Activated CD4-positive, alpha-beta memory T cell treated with anti-CD3 and anti-CD28 coated beads for 36 hours (primary cell): ENCODE measurements around the gene BTNL2. TPM values are rescaled to one million over a fixed set of nuclear protein-coding genes. Genes with fewer than 3 reads are reported as not detected.

Source experiments
- CTCF ChIA-PET: fragments of 350-600 bp; sonication (Branson Sonifier 250); formaldehyde crosslinking; loops from one replicate; lab custom pipeline; 2021; ENCODE audit warnings: antibody characterized with exemption, inconsistent platforms; lab: Charles Lee
- POLR2A ChIA-PET: fragments of 350-600 bp; sonication (Branson Sonifier 250); formaldehyde crosslinking; loops from one replicate; lab custom pipeline; 2021; ENCODE audit warnings: antibody characterized with exemption; lab: Charles Lee
- DNase-seq: peaks from one replicate; pipeline ENCODE4 v3.0.0-alpha.2; 2020
- H3K27ac Mint-ChIP-seq: one replicate; pipeline ENCODE4 v1.8.0; 2021; ENCODE audit warnings: mixed read lengths
- H3K27me3 Mint-ChIP-seq: one replicate; pipeline ENCODE4 v1.8.0; 2021; ENCODE audit warnings: mixed read lengths
- H3K36me3 Mint-ChIP-seq: one replicate; pipeline ENCODE4 v1.8.0; 2021; ENCODE audit warnings: mixed read lengths
- H3K4me1 Mint-ChIP-seq: one replicate; pipeline ENCODE4 v1.8.0; 2021; ENCODE audit warnings: low read depth, mixed read lengths
- H3K4me3 Mint-ChIP-seq: one replicate; pipeline ENCODE4 v1.8.0; 2021; ENCODE audit warnings: mild to moderate bottlenecking, mixed read lengths
- H3K9me3 Mint-ChIP-seq: one replicate; pipeline ENCODE4 v1.8.0; 2021; ENCODE audit warnings: mixed read lengths
- intact Hi-C: fragments of 100-400 bp; cut with micrococcal nuclease; formaldehyde crosslinking; loops from one replicate; pipeline ENCODE4 v1.15.1; 2023
- total RNA-seq, 2 experiments: library from RNA; stranded (reverse); gene quantifications; one replicate each; pipeline ENCODE4 v1.2.3, GENCODE V29; 2021

The BTNL2 gene
- total RNA-seq, 2 experiments from 2014 or later = not detected

DNA sequence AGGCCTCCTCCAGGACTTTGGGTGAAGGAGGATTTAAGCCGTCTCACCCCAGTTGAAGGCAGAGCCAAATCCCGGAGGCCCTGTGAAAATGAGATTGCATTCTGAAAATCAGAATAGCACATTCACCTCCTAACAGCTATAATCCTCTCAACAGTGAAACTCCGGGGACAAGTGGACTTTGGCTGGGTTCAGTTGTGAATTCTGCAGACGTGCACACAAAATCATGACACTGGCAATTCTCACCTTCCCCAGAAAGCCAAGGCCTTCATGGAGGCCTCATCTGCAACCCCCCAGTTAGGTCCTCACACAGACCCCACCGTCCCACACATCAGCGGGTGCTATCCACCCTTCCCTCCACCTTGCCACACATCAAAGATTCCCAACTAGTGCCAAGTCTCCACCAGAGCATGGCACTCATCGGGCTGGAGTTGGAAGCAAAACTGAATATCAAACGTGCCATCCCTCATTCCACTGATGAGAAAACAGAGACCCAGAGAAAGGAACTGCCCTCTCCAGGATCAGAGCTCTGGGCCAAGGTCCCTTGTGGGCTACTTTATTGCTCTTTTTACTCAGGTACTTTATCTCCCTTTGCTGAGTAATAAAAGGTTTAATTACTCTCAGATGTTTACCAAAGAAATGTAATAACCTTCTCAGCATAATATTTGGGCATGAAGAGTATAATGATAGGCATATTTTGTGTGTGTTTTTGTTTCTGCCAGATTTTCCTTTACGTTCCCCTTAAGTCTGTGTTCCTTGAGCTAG, 4.8 kb upstream of the BTNL2 start:
- Mint-ChIP-seq H3K4me3 (no peak overlapping the region), H3K9me3 (no peaks in the 10 kb centered on the region), H3K27me3 (peaks cover 44% of the 10 kb centered on the region), H3K36me3 (no peaks in the 10 kb centered on the region), H3K4me1 (peaks cover 10% of the 10 kb centered on the region), H3K27ac (no peak overlapping the region)
- intact Hi-C loops = loop anchor here (2.0 to 5.0 kb wide), 2 partner anchors 169 to 281 kb away; no protein-coding TSS in a partner anchor
- ChIA-PET POLR2A (no interaction called here), CTCF (interaction anchor here (0.7 to 8.9 kb wide), 5 partner anchors 10 to 382 kb away, joined by 3 to 112 read pairs (median 10); no protein-coding TSS in a partner anchor)
- no peak for DNase-seq

DNA sequence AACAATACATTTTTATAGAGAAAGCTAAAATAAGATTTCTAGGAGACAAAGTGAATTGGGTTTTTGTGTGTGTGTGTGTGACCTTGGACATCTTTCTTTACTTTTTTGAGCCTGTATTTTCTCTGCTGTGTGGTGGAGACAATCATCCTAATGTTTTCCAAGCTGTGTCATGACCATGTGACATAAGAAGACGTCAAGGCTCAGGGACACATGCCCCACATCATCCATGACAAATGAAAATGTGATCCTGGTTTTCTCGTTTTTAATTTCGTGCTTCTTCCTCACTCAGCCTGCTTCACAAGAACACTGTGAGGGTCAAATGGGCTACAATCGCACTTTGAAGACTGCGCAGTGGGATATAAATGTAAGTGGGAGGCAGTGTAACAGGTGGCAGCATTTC, 3.9 kb upstream of the BTNL2 start:
- ChIA-PET CTCF (interaction anchor here (0.7 to 8.9 kb wide), 5 partner anchors 9 to 376 kb away, joined by 3 to 112 read pairs (median 3); no protein-coding TSS in a partner anchor), POLR2A (no interaction called here)
- H3K4me3 Mint-ChIP-seq = no peak overlapping the region
- H3K4me1 Mint-ChIP-seq = peaks cover 10% of the 10 kb centered on the region
- no peak for DNase-seq
- H3K36me3 Mint-ChIP-seq = no peaks in the 10 kb centered on the region
- H3K9me3 Mint-ChIP-seq = no peaks in the 10 kb centered on the region
- intact Hi-C loops = loop anchor here (5.0 kb wide), 1 partner anchor 169 kb away; no protein-coding TSS in a partner anchor
- no peak overlapping the region for H3K27ac Mint-ChIP-seq
- H3K27me3 Mint-ChIP-seq = peaks cover 42% of the 10 kb centered on the region

DNA sequence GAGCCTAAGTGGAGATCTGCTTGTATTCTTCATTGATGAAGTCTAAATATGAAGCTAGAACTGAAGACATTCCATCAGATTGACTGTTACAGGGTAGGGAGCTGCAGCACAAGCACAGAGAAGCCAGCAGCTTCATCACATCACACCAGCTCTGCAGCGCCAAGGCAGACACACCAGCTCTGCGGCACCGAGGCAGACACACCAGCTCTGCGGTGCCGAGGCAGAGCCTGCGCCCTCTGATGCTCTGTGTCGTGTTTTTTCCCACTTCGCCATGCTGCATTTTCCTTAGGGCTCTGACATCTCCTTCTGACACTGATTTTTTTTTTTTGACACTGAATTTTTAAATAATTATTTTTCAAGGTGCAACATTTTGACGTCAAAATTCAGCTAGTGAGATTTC, 784 bp downstream of the BTNL2 start:
- intact Hi-C loops = no loop called here
- Mint-ChIP-seq H3K9me3 (no peaks in the 10 kb centered on the region), H3K4me1 (no peaks in the 10 kb centered on the region), H3K27ac (no peak overlapping the region), H3K27me3 (peaks cover 31% of the 10 kb centered on the region), H3K4me3 (no peak overlapping the region), H3K36me3 (no peaks in the 10 kb centered on the region)
- CTCF ChIA-PET = interaction anchor here (0.7 to 2.2 kb wide), 4 partner anchors 9 to 380 kb away, joined by 3 to 6 read pairs (median 4); no protein-coding TSS in a partner anchor
- POLR2A ChIA-PET = no interaction called here
- DNase-seq = no peak

DNA sequence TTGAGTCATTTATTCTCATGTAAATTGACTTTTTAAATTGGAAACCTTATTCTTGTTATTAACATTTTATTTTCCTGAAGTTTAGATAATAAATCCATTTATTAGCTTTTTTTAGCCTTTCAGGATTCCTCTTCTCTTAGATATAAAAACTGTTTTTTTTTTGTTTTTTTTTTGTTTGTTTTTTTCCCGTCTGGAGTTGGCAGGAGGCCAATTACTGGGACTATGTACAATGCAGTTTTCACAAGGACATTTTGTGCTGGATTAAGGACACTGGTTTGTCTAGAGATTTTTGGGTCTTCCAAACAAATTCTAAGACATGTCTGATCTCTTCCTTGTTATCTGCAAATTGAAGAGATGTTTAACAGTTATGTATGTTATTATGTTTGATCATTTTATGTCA, 1.3 kb downstream of the BTNL2 start:
- DNase-seq = no peak
- Mint-ChIP-seq H3K36me3 (no peaks in the 10 kb centered on the region), H3K9me3 (no peaks in the 10 kb centered on the region), H3K27me3 (peaks cover 27% of the 10 kb centered on the region), H3K4me3 (no peak overlapping the region), H3K4me1 (no peaks in the 10 kb centered on the region), H3K27ac (no peak overlapping the region)
- intact Hi-C loops = no loop called here
- POLR2A ChIA-PET = no interaction called here
- CTCF ChIA-PET = interaction anchor here (1.1 to 2.2 kb wide), 2 partner anchors 160 to 295 kb away, joined by 6 read pairs; no protein-coding TSS in a partner anchor

DNA sequence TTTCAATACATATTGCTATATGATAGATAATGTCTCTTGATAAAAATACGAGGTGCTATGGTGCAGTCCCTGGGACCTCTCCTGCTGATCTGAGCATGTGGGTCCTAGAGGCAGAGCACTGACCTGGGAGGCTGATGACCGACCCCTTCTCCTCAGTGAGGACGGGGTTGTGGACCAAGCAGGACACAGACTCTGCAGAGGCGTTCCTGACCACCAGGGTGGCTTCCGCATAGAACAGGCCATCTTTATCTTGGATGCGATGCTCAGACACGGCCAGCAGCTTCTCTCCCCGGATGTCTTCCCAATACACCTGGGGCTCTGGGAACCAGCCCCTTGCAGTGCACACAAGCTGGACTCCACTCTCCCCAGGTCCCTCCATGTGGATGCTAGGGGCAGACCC, 4.2 kb downstream of the BTNL2 start:
- Mint-ChIP-seq H3K27ac (no peak overlapping the region), H3K4me3 (no peak overlapping the region), H3K36me3 (no peaks in the 10 kb centered on the region), H3K4me1 (no peaks in the 10 kb centered on the region), H3K27me3 (peaks cover 33% of the 10 kb centered on the region), H3K9me3 (no peaks in the 10 kb centered on the region)
- DNase-seq = no peak
- ChIA-PET POLR2A (no interaction called here), CTCF (interaction anchor here (4.5 kb wide), 1 partner anchor 11 kb away, joined by 15 read pairs; no protein-coding TSS in a partner anchor)
- intact Hi-C loops = no loop called here

DNA sequence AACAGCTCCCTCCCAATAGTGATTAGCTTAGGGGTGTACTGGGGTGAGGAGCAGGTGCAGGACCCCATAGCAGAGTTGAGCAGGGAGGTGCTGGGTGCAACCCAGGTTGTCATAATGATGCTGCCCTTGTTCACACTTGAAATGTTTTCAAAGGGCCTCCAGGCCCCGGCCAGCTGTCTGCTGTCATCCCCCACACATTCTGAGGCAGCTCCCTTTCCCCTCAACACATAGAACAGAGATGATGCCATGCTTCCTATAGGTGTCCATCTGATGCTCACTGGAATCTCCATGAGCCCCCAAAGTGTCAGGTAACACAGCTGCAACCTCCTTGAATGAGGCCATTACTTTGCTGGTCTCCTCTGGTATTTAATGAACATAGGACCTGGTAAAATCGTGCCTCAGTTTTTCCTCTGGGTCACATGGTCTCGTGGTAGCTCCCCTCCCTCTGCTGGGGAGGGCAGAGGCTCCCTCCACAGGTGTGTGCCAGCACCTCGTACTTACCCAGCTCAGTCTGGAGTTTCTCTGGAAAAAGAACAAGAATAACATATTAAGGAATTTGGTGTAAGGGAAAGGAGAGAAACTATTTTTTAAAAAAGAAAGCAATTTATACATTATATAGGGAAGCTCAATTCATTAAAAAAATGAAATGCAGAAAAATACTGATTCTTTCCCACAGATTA, 5.6 kb downstream of the BTNL2 start:
- no peaks in the 10 kb centered on the region for H3K36me3 Mint-ChIP-seq
- no peak overlapping the region for H3K4me3 Mint-ChIP-seq
- no peaks in the 10 kb centered on the region for H3K9me3 Mint-ChIP-seq
- peaks cover 29% of the 10 kb centered on the region for H3K27me3 Mint-ChIP-seq
- intact Hi-C loops = no loop called here
- H3K27ac Mint-ChIP-seq = no peak overlapping the region
- POLR2A ChIA-PET = no interaction called here
- CTCF ChIA-PET = interaction anchor here (0.6 to 4.5 kb wide), 6 partner anchors 10 to 552 kb away, joined by 3 to 15 read pairs (median 3); partner anchors contain the start of gene HLA-DMA
- no peak for DNase-seq
- peaks cover 6% of the 10 kb centered on the region for H3K4me1 Mint-ChIP-seq

DNA sequence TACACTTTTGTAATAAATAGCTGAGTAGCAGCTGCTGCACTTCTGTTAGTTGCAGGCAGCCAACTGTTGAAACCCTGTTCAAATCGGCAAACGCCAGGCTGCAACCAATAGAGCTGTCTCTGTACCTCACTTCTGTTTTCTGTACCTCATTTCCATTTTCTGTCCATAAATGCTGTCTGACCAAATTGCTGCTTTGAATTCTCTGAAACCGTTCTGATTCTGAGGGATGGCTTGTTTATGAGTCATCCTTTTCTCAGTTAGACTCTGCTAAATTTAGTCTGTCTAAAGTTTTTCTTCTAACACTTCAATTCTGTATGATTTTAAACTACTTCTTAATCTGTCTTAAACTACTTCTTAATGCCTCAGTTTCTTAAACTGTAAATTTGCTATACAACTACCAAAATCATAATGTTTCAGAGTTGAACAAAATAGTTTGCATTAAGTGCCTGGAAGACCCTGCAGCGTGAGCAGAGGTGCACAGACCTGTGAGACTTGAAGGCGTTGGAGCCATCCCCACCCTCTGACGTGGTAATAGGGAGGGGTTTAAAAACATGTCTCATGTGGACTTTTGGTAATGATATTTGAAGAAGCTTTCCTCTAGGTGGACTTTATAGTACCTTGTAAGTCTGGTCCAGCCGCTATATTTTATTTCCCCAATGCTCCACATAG, 9.6 kb downstream of the BTNL2 start:
- Mint-ChIP-seq H3K4me3 (no peak overlapping the region), H3K9me3 (no peaks in the 10 kb centered on the region), H3K36me3 (no peaks in the 10 kb centered on the region), H3K27ac (peak overlapping the region; percentile 74), H3K4me1 (peaks cover 6% of the 10 kb centered on the region), H3K27me3 (peaks cover 21% of the 10 kb centered on the region)
- peak; percentile 24 for DNase-seq
- CTCF ChIA-PET = interaction anchor here (1.3 to 2.4 kb wide), 2 partner anchors 10 to 17 kb away, joined by 4 to 11 read pairs; no protein-coding TSS in a partner anchor
- POLR2A ChIA-PET = no interaction called here
- intact Hi-C loops = loop anchor here (10.0 kb wide), 1 partner anchor 143 kb away; no protein-coding TSS in a partner anchor

DNA sequence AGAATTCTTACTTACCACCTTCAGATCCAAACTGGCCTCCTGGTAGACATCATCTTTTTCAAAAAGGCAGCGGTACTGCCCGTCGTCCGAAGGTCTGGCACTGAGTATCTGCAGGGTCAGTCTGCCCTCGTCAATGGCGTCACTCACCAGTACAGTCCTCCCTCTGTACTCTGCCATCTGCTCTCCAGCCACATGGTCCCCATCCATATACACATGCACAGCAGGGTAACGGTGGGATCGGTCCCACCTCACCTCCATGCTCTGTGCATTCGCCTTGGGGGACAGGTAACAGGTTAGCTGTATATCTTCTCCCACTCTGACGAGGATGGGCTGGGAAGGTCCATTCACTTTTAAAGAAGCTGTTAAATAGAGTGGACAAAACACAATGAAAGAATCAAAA, 11.0 kb downstream of the BTNL2 start:
- H3K4me3 Mint-ChIP-seq = no peak overlapping the region
- ChIA-PET POLR2A (no interaction called here), CTCF (interaction anchor here (1.3 kb wide), 1 partner anchor 8 kb away, joined by 4 read pairs; no protein-coding TSS in a partner anchor)
- H3K36me3 Mint-ChIP-seq = no peaks in the 10 kb centered on the region
- intact Hi-C loops = loop anchor here (10.0 kb wide), 1 partner anchor 141 kb away; no protein-coding TSS in a partner anchor
- no peaks in the 10 kb centered on the region for H3K9me3 Mint-ChIP-seq
- no peak for DNase-seq
- no peak overlapping the region for H3K27ac Mint-ChIP-seq
- H3K4me1 Mint-ChIP-seq = peaks cover 6% of the 10 kb centered on the region
- H3K27me3 Mint-ChIP-seq = peaks cover 18% of the 10 kb centered on the region

DNA sequence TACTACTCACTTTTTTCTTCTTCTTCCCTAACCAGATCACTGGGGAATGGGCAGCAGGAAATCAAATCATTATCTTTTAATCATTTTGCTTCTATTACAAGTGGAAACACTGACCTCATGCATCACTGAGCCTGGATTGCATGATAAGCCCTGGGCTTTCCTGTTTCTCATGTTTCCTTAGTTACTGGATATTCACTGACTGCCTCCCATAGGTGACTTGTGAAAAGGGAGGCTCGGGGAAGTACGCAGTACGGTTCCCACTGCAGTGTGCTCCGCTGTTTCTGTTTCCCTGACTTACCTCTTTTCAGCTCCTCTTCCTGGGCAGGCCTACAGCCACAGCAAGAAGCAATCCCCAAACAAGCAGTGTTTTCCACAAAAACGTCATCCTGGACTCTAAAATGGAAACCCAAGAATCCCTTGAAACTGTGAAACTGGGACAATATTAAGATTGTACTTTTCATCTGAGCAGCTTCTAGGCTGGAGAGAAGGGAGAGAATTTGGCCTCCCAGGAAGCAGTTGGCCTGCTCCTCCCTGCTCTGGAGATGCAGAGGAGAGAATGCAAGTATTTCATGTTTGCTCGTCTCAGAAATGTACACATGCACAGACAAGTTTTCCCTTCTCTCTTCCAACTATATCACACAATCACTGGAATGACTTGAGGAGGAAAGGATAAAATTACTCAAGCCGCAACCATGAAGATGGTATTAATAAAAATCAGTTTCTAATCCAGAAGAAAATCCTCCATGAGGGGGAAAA, 13.1 kb downstream of the BTNL2 start:
- no peaks in the 10 kb centered on the region for H3K9me3 Mint-ChIP-seq
- POLR2A ChIA-PET = no interaction called here
- intact Hi-C loops = loop anchor here (10.0 kb wide), 1 partner anchor 139 kb away; no protein-coding TSS in a partner anchor
- no peak overlapping the region for H3K4me3 Mint-ChIP-seq
- peaks cover 6% of the 10 kb centered on the region for H3K4me1 Mint-ChIP-seq
- CTCF ChIA-PET = interaction anchor here (1.1 kb wide), 1 partner anchor 20 kb away, joined by 3 read pairs; no protein-coding TSS in a partner anchor
- peaks cover 19% of the 10 kb centered on the region for H3K27me3 Mint-ChIP-seq
- no peaks in the 10 kb centered on the region for H3K36me3 Mint-ChIP-seq
- DNase-seq = no peak
- H3K27ac Mint-ChIP-seq = no peak overlapping the region

DNA sequence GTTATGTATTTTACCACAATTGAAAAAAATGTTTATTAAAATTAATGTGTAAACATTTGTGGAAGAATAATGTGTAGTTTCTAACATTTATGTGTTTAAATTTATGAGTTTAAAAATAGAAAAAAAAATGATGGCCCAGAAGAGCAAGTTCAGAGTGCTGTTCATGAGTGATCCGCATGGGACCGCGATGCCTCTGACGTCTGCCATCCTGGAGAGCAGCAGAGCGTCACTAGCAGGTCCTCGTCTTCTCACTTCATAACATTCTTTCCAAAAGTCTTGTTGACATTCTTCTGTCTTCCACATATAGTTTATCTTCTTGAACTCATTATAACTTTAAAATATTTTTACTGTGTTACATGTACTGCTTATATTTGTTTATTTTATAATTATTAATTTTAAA, 15.5 kb downstream of the BTNL2 start:
- H3K27me3 Mint-ChIP-seq = peaks cover 30% of the 10 kb centered on the region
- DNase-seq = no peak
- no peaks in the 10 kb centered on the region for H3K36me3 Mint-ChIP-seq
- no peaks in the 10 kb centered on the region for H3K9me3 Mint-ChIP-seq
- POLR2A ChIA-PET = no interaction called here
- intact Hi-C loops = loop anchor here (10.0 kb wide), 1 partner anchor 137 kb away; no protein-coding TSS in a partner anchor
- H3K27ac Mint-ChIP-seq = no peak overlapping the region
- CTCF ChIA-PET = no interaction called here
- H3K4me1 Mint-ChIP-seq = no peaks in the 10 kb centered on the region
- no peak overlapping the region for H3K4me3 Mint-ChIP-seq
